HepG2 (cell line): Measurements from ENCODE around the gene SDCCAG8. TPM values are rescaled to one million over a fixed set of nuclear protein-coding genes. Genes with fewer than 3 reads are reported as not detected.

Source experiments
- ATAC-seq: fragments of 200-7000 bp; cut with Tn5 transposase; 3 replicates; pipeline ENCODE4 v1.9.1; 2020; ENCODE audit warnings: mild to moderate bottlenecking, moderate library complexity
- BruUV-seq: library from RNA; stranded (reverse); fragments of 400-500 nt; replicated peaks from 2 replicates; lab custom pipeline; 2021; lab: Mats Ljungman, UMichigan
- CTCF ChIA-PET: fragments of 300-600 bp; formaldehyde crosslinking; extraction: SDS; loops from one replicate; lab custom pipeline; 2021; ENCODE audit warnings: low total read pairs, inconsistent platforms, low intra/inter-chr PET ratio; lab: Yijun Ruan, JAX
- POLR2A ChIA-PET: fragments of 350-600 bp; sonication (Branson Sonifier 250); formaldehyde crosslinking; loops from one replicate; lab custom pipeline; 2020; ENCODE audit warnings: antibody characterized with exemption, inconsistent platforms; lab: Yijun Ruan, JAX
- DNase-seq: peaks from one replicate; pipeline ENCODE4 v3.0.0-alpha.2; 2015; ENCODE audit warnings: low spot score
- FAIRE-seq: peaks from 3 replicates; lab custom pipeline; 2011; peaks lifted over from hg19 to GRCh38; lab: Jason Lieb, UNC
- H2AFZ ChIP-seq: one replicate; pipeline ENCODE4 v1.6.1; 2011; ENCODE audit warnings: low read length, inconsistent platforms
- H3K27ac ChIP-seq: fragments of 300-600 bp; 3 replicates; pipeline ENCODE4 v1.8.0; 2011; ENCODE audit warnings: mixed run types, mild to moderate bottlenecking, mixed read lengths, low read length, inconsistent platforms; ENCODE audit not compliant: insufficient read depth; ENCODE audit errors: extremely low read length
- H3K27me3 ChIP-seq, 2 experiments: fragments of 200-600 bp in 1 of 2; 2 replicates in 1 of 2; 3 replicates in 1 of 2; pipeline versions ENCODE4 v1.6.0 to v1.8.0; 2011; ENCODE audit warnings: low read length in 2 of 2, mild to moderate bottlenecking in 2 of 2, moderate library complexity in 2 of 2, inconsistent platforms in 1 of 2; ENCODE audit not compliant: insufficient read depth in 2 of 2, control insufficient read depth in 1 of 2
- H3K36me3 ChIP-seq, 2 experiments: fragments of 200-600 bp in 1 of 2; replicated peaks in 1 of 2; 2 replicates in 1 of 2; 3 replicates in 1 of 2; pipeline versions ENCODE4 v1.5.1 to v1.8.0; 2011; ENCODE audit warnings: low read length in 2 of 2, inconsistent platforms in 1 of 2; ENCODE audit not compliant: insufficient read depth in 2 of 2, control insufficient read depth in 1 of 2
- H3K4me1 ChIP-seq: 2 replicates; pipeline ENCODE4 v1.5.1; 2012; ENCODE audit warnings: low read length, inconsistent platforms; ENCODE audit not compliant: insufficient read depth
- H3K4me2 ChIP-seq: 2 replicates; pipeline ENCODE4 v1.6.0; 2011; ENCODE audit warnings: low read depth, low read length, inconsistent platforms
- H3K4me3 ChIP-seq, 3 experiments: fragments of 200-600 bp in 1 of 3; sonication (generic), shearing (Covaris generic) in 1 of 3; replicated peaks in 1 of 3; 2 replicates each; pipeline ENCODE4 v1.5.1; 2011 to 2016; ENCODE audit warnings: low read length in 3 of 3, inconsistent platforms in 2 of 3, low read depth in 2 of 3, mild to moderate bottlenecking in 2 of 3, control low read depth in 1 of 3, mixed read lengths in 1 of 3; ENCODE audit not compliant: insufficient read depth in 1 of 3
- H3K79me2 ChIP-seq: one replicate; pipeline ENCODE4 v1.6.1; 2011; ENCODE audit warnings: low read length, inconsistent platforms; ENCODE audit not compliant: insufficient read depth
- H3K9ac ChIP-seq: 2 replicates; pipeline ENCODE4 v1.6.0; 2011; ENCODE audit warnings: mild to moderate bottlenecking, low read depth, low read length, inconsistent platforms; ENCODE audit not compliant: insufficient read depth
- H3K9me3 ChIP-seq: 2 replicates; pipeline ENCODE4 v1.5.1; 2012; ENCODE audit warnings: mild to moderate bottlenecking, low read length
- H4K20me1 ChIP-seq: 2 replicates; pipeline ENCODE4 v1.6.0; 2011; ENCODE audit warnings: inconsistent platforms, mild to moderate bottlenecking, low read length, moderate library complexity; ENCODE audit not compliant: insufficient read depth
- AGO1 ChIP-seq: fragments of 200-400 bp; formaldehyde crosslinking; IDR thresholded peaks from 2 replicates; pipeline ENCODE4 v1.6.1; 2017; ENCODE audit warnings: mild to moderate bottlenecking, low read depth, low read length, moderate library complexity; ENCODE audit not compliant: poor library complexity, severe bottlenecking
- BRCA1 ChIP-seq: sonication (generic); formaldehyde crosslinking; IDR thresholded peaks from 2 replicates; pipeline ENCODE4 v1.4.0; 2020; ENCODE audit warnings: missing genetic modification reagents
- CBFB ChIP-seq: sonication (generic); formaldehyde crosslinking; IDR thresholded peaks from 2 replicates; pipeline ENCODE4 v1.4.0; 2020; ENCODE audit warnings: missing genetic modification reagents
- FOXP1 ChIP-seq, 2 experiments: fragments of 450-650 bp in 1 of 2; IDR thresholded peaks; 2 replicates each; pipeline ENCODE4 v1.6.1; 2017 to 2018; ENCODE audit warnings: antibody characterized with exemption in 1 of 2
- HNRNPL ChIP-seq: fragments of 200-400 bp; formaldehyde crosslinking; IDR thresholded peaks from 2 replicates; pipeline ENCODE4 v1.6.1; 2017; ENCODE audit warnings: mild to moderate bottlenecking, low read depth, low read length
- JUN ChIP-seq: sonication (generic); formaldehyde crosslinking; IDR thresholded peaks from 2 replicates; pipeline ENCODE4 v1.4.0; 2020; ENCODE audit warnings: mild to moderate bottlenecking, missing genetic modification reagents
- KAT2B ChIP-seq: fragments of 150-350 bp; IDR thresholded peaks from 2 replicates; pipeline ENCODE4 v1.6.1; 2014; ENCODE audit warnings: low read depth, low read length, borderline replicate concordance
- MEF2D ChIP-seq: sonication (generic); formaldehyde crosslinking; IDR thresholded peaks from 2 replicates; pipeline ENCODE4 v1.5.1; 2020; ENCODE audit warnings: mild to moderate bottlenecking, missing genetic modification reagents
- MEIS2 ChIP-seq: sonication (generic); formaldehyde crosslinking; IDR thresholded peaks from 2 replicates; pipeline ENCODE4 v1.9.0; 2021; ENCODE audit warnings: mild to moderate bottlenecking, missing genetic modification reagents
- POLR2G ChIP-seq: fragments of 200-400 bp; formaldehyde crosslinking; IDR thresholded peaks from 2 replicates; pipeline ENCODE4 v1.6.1; 2018; ENCODE audit warnings: mild to moderate bottlenecking, low read depth, low read length, moderate library complexity
- RAD21 ChIP-seq: fragments of 450-650 bp; formaldehyde crosslinking; IDR thresholded peaks from 2 replicates; pipeline ENCODE4 v1.5.0; 2020; ENCODE audit warnings: mild to moderate bottlenecking
- SP2 ChIP-seq: sonication (generic); formaldehyde crosslinking; IDR thresholded peaks from 2 replicates; pipeline ENCODE4 v1.5.1; 2020; ENCODE audit warnings: mild to moderate bottlenecking, missing genetic modification reagents
- ZFP90 ChIP-seq: sonication (generic); formaldehyde crosslinking; IDR thresholded peaks from 2 replicates; pipeline ENCODE4 v1.8.0; 2022; ENCODE audit warnings: missing genetic modification reagents, mild to moderate bottlenecking, inconsistent platforms, borderline replicate concordance
- ZNF354B ChIP-seq: sonication (generic); formaldehyde crosslinking; IDR thresholded peaks from 2 replicates; pipeline ENCODE4 v1.8.0; 2022; ENCODE audit warnings: mild to moderate bottlenecking, missing genetic modification reagents
- ZNF441 ChIP-seq: sonication (generic); formaldehyde crosslinking; IDR thresholded peaks from 2 replicates; pipeline ENCODE4 v1.7.0; 2021; ENCODE audit warnings: missing genetic modification reagents, borderline replicate concordance
- ZNF484 ChIP-seq: sonication (generic); formaldehyde crosslinking; IDR thresholded peaks from 2 replicates; pipeline ENCODE4 v1.5.1; 2020; ENCODE audit warnings: mild to moderate bottlenecking, low read depth, missing genetic modification reagents, borderline replicate concordance
- ZNF550 ChIP-seq: sonication (generic); formaldehyde crosslinking; IDR thresholded peaks from 2 replicates; pipeline ENCODE4 v1.4.0; 2020; ENCODE audit warnings: mild to moderate bottlenecking, missing genetic modification reagents, borderline replicate concordance
- ZNF577 ChIP-seq: sonication (generic); formaldehyde crosslinking; IDR thresholded peaks from 2 replicates; pipeline ENCODE4 v1.4.0; 2020; ENCODE audit warnings: mild to moderate bottlenecking, low read depth, missing genetic modification reagents, borderline replicate concordance
- ZNF672 ChIP-seq: sonication (generic); formaldehyde crosslinking; IDR thresholded peaks from 2 replicates; pipeline ENCODE4 v1.8.1; 2022; ENCODE audit warnings: missing genetic modification reagents
- ZNF784 ChIP-seq: sonication (generic); formaldehyde crosslinking; IDR thresholded peaks from 2 replicates; pipeline ENCODE4 v1.5.1; 2020; ENCODE audit warnings: missing genetic modification reagents, mild to moderate bottlenecking, borderline replicate concordance
- ZNF883 ChIP-seq: sonication (generic); formaldehyde crosslinking; IDR thresholded peaks from 2 replicates; pipeline ENCODE4 v1.5.1; 2020; ENCODE audit warnings: mild to moderate bottlenecking, missing genetic modification reagents; ENCODE audit errors: not compliant biosample characterization
- WGBS: methylation state at CpG from one replicate; pipeline ENCODE4 v1.1.6; 2017; ENCODE audit warnings: low lambda C conversion rate; 5-methylcytosine and 5-hydroxymethylcytosine counted together
- in situ Hi-C: cut with HindIII; loops from 2 replicates; pipeline ENCODE4 v1.10.0; 2017; ENCODE audit warnings: low pct_unique_long_range_greater_than_20kb; ENCODE audit not compliant: extremely low pct_ligation_motif_present
- intact Hi-C: fragments of 100-400 bp; cut with micrococcal nuclease; formaldehyde crosslinking; loops from one replicate; pipeline ENCODE4 v1.10.0; 2022; ENCODE audit not compliant: unreplicated experiment
- polyA plus RNA-seq, 8 experiments: library from polyadenylated mRNA; depleted of rRNA in 3 of 8; stranded (reverse) in 7 of 8; unstranded in 1 of 8; fragments of >200 nt; fragmentation: Illumina TruSeq in 4 of 8; extraction: Trizol in 4 of 8; gene quantifications; 2 replicates each; pipeline versions ENCODE4 v1.2.1 to v1.2.3, GENCODE V29; 2011 to 2016; ENCODE audit warnings: low read depth in 4 of 8, missing spikeins in 1 of 8, mixed read lengths in 1 of 8; ENCODE audit not compliant: insufficient read depth in 1 of 8
- total RNA-seq, 5 experiments: library from RNA; depleted of rRNA; stranded (reverse); fragments of >200 nt; fragmentation: Illumina TruSeq; extraction: Trizol; gene quantifications; 2 replicates each; pipeline ENCODE4 v1.2.3, GENCODE V29; 2016; ENCODE audit warnings: low read depth in 1 of 5

Gene SDCCAG8
- total and polyA plus RNA-seq, 2 of the 13 experiments (the other 11 are each of a cell fraction or from before 2014, with no cell fraction given) = 9.5 to 13.4 TPM

DNA sequence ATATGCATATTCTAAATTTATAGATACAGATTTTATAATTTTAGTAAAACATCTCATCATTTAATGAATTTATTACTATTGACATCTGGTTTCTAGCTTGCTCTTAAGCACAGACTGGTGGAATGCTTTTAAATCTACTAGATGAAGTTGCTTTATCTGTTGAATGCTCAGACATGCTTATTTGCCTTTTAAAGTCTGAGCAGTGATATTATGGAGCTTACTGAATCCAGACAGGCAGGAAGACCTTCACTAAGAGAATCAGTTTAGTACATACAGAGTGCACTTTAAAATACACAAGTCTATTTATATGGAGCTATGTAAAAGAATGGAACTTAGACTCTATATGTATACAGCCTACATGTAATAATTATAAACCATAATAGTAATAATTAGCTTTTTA lies 16.6 kb downstream of the SDCCAG8 start:
- H3K9ac ChIP-seq = no peak overlapping the region
- CTCF ChIA-PET = no interaction called here
- in situ Hi-C loops = no loop called here
- DNase-seq (no peak), ATAC-seq (no peak), FAIRE-seq (no peak)
- TF ChIP-seq MEF2D (CRISPR knock-in tag) (no peak), RAD21 (CRISPR knock-in tag) (no peak), ZNF441 (CRISPR knock-in tag) (no peak), ZNF883 (no peak), JUN (CRISPR knock-in tag) (no peak)
- no peak overlapping the region for H3K4me3 ChIP-seq
- H2AFZ ChIP-seq = no peak overlapping the region
- no TSS peak for BruUV-seq
- no peaks in the 10 kb centered on the region for H3K79me2 ChIP-seq
- no peak overlapping the region for H3K4me2 ChIP-seq
- H3K9me3 ChIP-seq = no peaks in the 10 kb centered on the region
- peaks cover 0 to 5% of the 10 kb centered on the region in 2 experiments; a peak in 1 of 5 replicates for H3K36me3 ChIP-seq
- H3K27me3 ChIP-seq = no peaks in the 10 kb centered on the region
- POLR2A ChIA-PET = interaction anchor here (0.9 kb wide), 1 partner anchor 17 kb away, joined by 3 read pairs; the partner anchor contains the start of gene SDCCAG8
- no peaks in the 10 kb centered on the region; the same call in 1 of the 2 replicates for H3K4me1 ChIP-seq
- intact Hi-C loops = no loop called here
- no peak overlapping the region for H3K27ac ChIP-seq
- H4K20me1 ChIP-seq = no peaks in the 10 kb centered on the region

DNA sequence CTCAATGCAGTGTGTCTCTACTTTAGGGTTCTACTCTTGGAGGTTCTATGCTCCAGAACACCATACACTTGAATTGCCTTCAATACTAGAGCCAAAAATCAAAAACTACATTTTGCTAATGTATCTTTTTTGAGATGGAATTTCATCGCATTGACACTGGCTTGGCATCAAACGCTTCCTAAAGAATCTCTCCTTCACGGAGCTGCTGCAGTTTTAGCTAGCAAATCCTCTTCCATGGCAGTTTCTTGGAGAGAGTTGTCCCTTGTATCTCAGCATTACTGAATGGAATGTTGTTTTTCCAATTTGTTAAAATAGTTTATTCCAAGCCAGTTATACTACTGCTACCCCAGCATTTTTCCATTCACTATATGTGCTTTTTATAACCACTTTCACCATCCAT lies 17.7 kb downstream of the SDCCAG8 start:
- Histone ChIP-seq H3K27ac (no peak overlapping the region), H4K20me1 (no peaks in the 10 kb centered on the region), H3K27me3 (no peaks in the 10 kb centered on the region), H3K4me3 (no peak overlapping the region), H3K4me1 (no peaks in the 10 kb centered on the region; the same call in 1 of the 2 replicates), H3K36me3 (peaks cover 0 to 5% of the 10 kb centered on the region in 2 experiments; a peak in 1 of 5 replicates), H3K4me2 (no peak overlapping the region), H3K79me2 (no peaks in the 10 kb centered on the region), H3K9me3 (no peaks in the 10 kb centered on the region), H3K9ac (no peak overlapping the region), H2AFZ (no peak overlapping the region)
- in situ Hi-C loops = no loop called here
- TF ChIP-seq ZFP90 (CRISPR knock-in tag) (no peak), AGO1 (no peak), BRCA1 (no peak), MEIS2 (no peak), ZNF354B (CRISPR knock-in tag) (no peak), KAT2B (no peak), POLR2G (no peak), HNRNPL (no peak), FOXP1 (IDR thresholded peaks at IDR 0.05) (no peak), FOXP1 (CRISPR knock-in tag; IDR thresholded peaks at IDR 0.05) (no peak), ZNF784 (no peak), ZNF577 (CRISPR knock-in tag) (no peak), ZNF550 (CRISPR knock-in tag) (no peak), CBFB (CRISPR knock-in tag) (no peak), ZNF484 (CRISPR knock-in tag) (no peak), SP2 (no peak), ZNF672 (CRISPR knock-in tag) (no peak)
- WGBS = 99% methylated on average over 3 of the region's 3 CpGs
- CTCF ChIA-PET = no interaction called here
- intact Hi-C loops = no loop called here
- ATAC-seq = no peak
- no peak for FAIRE-seq
- DNase-seq = no peak
- BruUV-seq = no TSS peak
- POLR2A ChIA-PET = no interaction called here
